HepG2 (cell line): ENCODE results near the gene ZDHHC19. TPM values are rescaled to one million over a fixed set of nuclear protein-coding genes. Genes with fewer than 3 reads are reported as not detected.
A peak's percentile ranks its signal among the peaks of the same experiment; 100 is the strongest.

Experiments used
- CHD2 ChIP-seq: IDR thresholded peaks from 2 replicates; pipeline ENCODE4 v1.6.1; 2011; ENCODE audit warnings: low read depth, low read length, improper control_type of control experiment
- ELF3 ChIP-seq: IDR thresholded peaks from 2 replicates; pipeline ENCODE4 v1.6.1; 2016; ENCODE audit warnings: missing genetic modification reagents, missing compliant biosample characterization
- ERF ChIP-seq: IDR thresholded peaks from 2 replicates; pipeline ENCODE4 v1.6.1; 2018; ENCODE audit warnings: missing biosample characterization, missing genetic modification reagents
- GABPB1 ChIP-seq: IDR thresholded peaks from 2 replicates; pipeline ENCODE4 v1.6.1; 2016; ENCODE audit warnings: mild to moderate bottlenecking, missing genetic modification reagents, moderate library complexity, missing compliant biosample characterization
- NCOA5 ChIP-seq: sonication (generic); formaldehyde crosslinking; IDR thresholded peaks from 2 replicates; pipeline ENCODE4 v1.4.0; 2020; ENCODE audit warnings: missing genetic modification reagents
- PAXIP1 ChIP-seq: sonication (generic); formaldehyde crosslinking; conservative IDR thresholded peaks from 2 replicates; pipeline ENCODE4 v1.4.0; 2020; ENCODE audit warnings: mild to moderate bottlenecking, missing genetic modification reagents, moderate library complexity
- PHF21A ChIP-seq: sonication (generic); formaldehyde crosslinking; IDR thresholded peaks from 2 replicates; pipeline ENCODE4 v1.5.0; 2020; ENCODE audit warnings: mild to moderate bottlenecking, missing genetic modification reagents
- TGIF2 ChIP-seq: IDR thresholded peaks from 2 replicates; pipeline ENCODE4 v1.6.1; 2016; ENCODE audit warnings: control low read depth, missing compliant biosample characterization
- THAP7 ChIP-seq: sonication (generic); formaldehyde crosslinking; IDR thresholded peaks from 2 replicates; pipeline ENCODE4 v1.8.1; 2023; ENCODE audit warnings: mild to moderate bottlenecking, missing genetic modification reagents
- ZKSCAN5 ChIP-seq: sonication (generic); formaldehyde crosslinking; IDR thresholded peaks from 2 replicates; pipeline ENCODE4 v1.5.1; 2020; ENCODE audit warnings: mild to moderate bottlenecking, missing genetic modification reagents
- ZNF280D ChIP-seq: sonication (generic); formaldehyde crosslinking; IDR thresholded peaks from 2 replicates; pipeline ENCODE4 v1.5.1; 2020; ENCODE audit warnings: mild to moderate bottlenecking, missing genetic modification reagents
- ZNF292 ChIP-seq: sonication (generic); formaldehyde crosslinking; IDR thresholded peaks from 2 replicates; pipeline ENCODE4 v1.8.1; 2022; ENCODE audit warnings: mild to moderate bottlenecking, low read depth, missing genetic modification reagents, borderline replicate concordance
- ZNF296 ChIP-seq: sonication (generic); formaldehyde crosslinking; conservative IDR thresholded peaks from 2 replicates; pipeline ENCODE4 v1.5.0; 2020; ENCODE audit warnings: mild to moderate bottlenecking, missing genetic modification reagents
- ZNF331 ChIP-seq: sonication (generic); formaldehyde crosslinking; IDR thresholded peaks from 2 replicates; pipeline ENCODE4 v1.4.0; 2020; ENCODE audit warnings: missing genetic modification reagents
- ZNF570 ChIP-seq: sonication (generic); formaldehyde crosslinking; IDR thresholded peaks from 2 replicates; pipeline ENCODE4 v1.4.0; 2020; ENCODE audit warnings: mild to moderate bottlenecking, missing genetic modification reagents, borderline replicate concordance
- ZNF580 ChIP-seq: IDR thresholded peaks from 2 replicates; pipeline ENCODE4 v1.6.1; 2016; ENCODE audit warnings: low read depth, borderline replicate concordance
- ZNF746 ChIP-seq: sonication (generic); formaldehyde crosslinking; IDR thresholded peaks from 2 replicates; pipeline ENCODE4 v1.8.0; 2022; ENCODE audit warnings: mild to moderate bottlenecking, missing genetic modification reagents
- polyA plus RNA-seq, 8 experiments: library from polyadenylated mRNA; depleted of rRNA in 3 of 8; stranded (reverse) in 7 of 8; unstranded in 1 of 8; fragments of >200 nt; fragmentation: Illumina TruSeq in 4 of 8; extraction: Trizol in 4 of 8; gene quantifications; 2 replicates each; pipeline versions ENCODE4 v1.2.1 to v1.2.3, GENCODE V29; 2011 to 2016; ENCODE audit warnings: low read depth in 4 of 8, missing spikeins in 1 of 8, mixed read lengths in 1 of 8; ENCODE audit not compliant: insufficient read depth in 1 of 8
- total RNA-seq, 5 experiments: library from RNA; depleted of rRNA; stranded (reverse); fragments of >200 nt; fragmentation: Illumina TruSeq; extraction: Trizol; gene quantifications; 2 replicates each; pipeline ENCODE4 v1.2.3, GENCODE V29; 2016; ENCODE audit warnings: low read depth in 1 of 5
- TF ChIP-seq, protein P1 (sequence below): sonication (generic); formaldehyde crosslinking; IDR thresholded peaks from 2 replicates; pipeline ENCODE4 v1.4.0; 2020; ENCODE audit warnings: missing genetic modification reagents
- TF ChIP-seq, protein P2 (sequence below): sonication (generic); formaldehyde crosslinking; IDR thresholded peaks from 2 replicates; pipeline ENCODE4 v1.5.0; 2020; ENCODE audit warnings: missing genetic modification reagents

Gene ZDHHC19
- total and polyA plus RNA-seq, 2 of the 13 experiments (the other 11 are each of a cell fraction or from before 2014, with no cell fraction given): 0.22 to 0.53 TPM

DNA sequence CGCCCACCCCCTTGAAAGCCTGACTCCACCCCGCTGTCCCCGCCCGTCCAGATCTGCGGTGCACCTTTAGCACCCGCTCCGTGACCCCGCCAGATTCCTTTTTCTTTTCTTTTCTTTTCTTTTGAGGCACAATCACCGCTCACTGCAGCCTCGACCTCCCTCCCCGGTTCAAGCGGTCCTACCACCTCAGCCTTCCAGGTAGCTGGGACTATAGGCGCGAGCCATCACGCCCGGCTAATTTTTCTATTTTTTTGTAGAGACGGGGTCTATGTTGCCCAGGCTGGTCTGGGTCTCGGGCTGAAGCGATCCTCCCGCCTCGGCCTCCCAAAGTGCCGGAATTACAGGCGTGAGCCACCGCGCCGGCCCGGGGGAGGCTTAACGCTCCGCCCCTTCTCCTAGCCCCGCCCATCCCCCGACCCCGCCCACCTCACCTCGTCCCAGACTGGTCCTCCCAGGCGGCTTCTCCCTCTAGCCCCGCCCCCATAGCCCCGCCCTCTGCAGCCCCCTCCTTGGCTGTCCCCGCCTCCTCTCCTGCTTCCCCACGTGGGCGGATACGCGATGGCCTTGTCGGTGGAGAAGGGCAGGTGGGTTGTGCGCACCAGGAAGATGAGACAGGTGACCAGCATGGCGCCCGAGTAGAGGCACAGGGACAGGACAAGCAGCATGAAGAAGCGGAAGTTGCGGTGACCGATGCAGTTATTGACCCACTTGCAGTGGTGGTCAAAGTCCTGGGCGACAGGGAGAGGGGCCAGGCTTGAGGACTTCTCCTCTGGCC lies 3.2 kb downstream of the ZDHHC19 start (continued):
- TF ChIP-seq CHD2 (no peak), PAXIP1 (CRISPR knock-in tag) (peak; percentile 53), ZNF280D (CRISPR knock-in tag) (no peak), ZNF296 (CRISPR knock-in tag) (no peak), ZNF746 (no peak), PHF21A (no peak), THAP7 (no peak), ERF (CRISPR knock-in tag) (no peak), ELF3 (CRISPR knock-in tag) (no peak), ZNF580 (no peak), ZNF292 (no peak), NCOA5 (CRISPR knock-in tag) (no peak), ZNF331 (CRISPR knock-in tag) (no peak), GABPB1 (CRISPR knock-in tag) (peak; percentile 51), ZKSCAN5 (no peak), TGIF2 (CRISPR knock-in tag) (no peak), ZNF570 (no peak)
- TF ChIP-seq, protein P1, sequence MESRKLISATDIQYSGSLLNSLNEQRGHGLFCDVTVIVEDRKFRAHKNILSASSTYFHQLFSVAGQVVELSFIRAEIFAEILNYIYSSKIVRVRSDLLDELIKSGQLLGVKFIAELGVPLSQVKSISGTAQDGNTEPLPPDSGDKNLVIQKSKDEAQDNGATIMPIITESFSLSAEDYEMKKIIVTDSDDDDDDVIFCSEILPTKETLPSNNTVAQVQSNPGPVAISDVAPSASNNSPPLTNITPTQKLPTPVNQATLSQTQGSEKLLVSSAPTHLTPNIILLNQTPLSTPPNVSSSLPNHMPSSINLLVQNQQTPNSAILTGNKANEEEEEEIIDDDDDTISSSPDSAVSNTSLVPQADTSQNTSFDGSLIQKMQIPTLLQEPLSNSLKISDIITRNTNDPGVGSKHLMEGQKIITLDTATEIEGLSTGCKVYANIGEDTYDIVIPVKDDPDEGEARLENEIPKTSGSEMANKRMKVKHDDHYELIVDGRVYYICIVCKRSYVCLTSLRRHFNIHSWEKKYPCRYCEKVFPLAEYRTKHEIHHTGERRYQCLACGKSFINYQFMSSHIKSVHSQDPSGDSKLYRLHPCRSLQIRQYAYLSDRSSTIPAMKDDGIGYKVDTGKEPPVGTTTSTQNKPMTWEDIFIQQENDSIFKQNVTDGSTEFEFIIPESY (CRISPR knock-in tag): peak; percentile 40; the same call in 1 of the 2 replicates
- TF ChIP-seq, protein P2, sequence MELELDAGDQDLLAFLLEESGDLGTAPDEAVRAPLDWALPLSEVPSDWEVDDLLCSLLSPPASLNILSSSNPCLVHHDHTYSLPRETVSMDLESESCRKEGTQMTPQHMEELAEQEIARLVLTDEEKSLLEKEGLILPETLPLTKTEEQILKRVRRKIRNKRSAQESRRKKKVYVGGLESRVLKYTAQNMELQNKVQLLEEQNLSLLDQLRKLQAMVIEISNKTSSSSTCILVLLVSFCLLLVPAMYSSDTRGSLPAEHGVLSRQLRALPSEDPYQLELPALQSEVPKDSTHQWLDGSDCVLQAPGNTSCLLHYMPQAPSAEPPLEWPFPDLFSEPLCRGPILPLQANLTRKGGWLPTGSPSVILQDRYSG (CRISPR knock-in tag): no peak
